ENCODE data around the gene UCHL1. TPM values are rescaled to one million over a fixed set of nuclear protein-coding genes. Genes with fewer than 3 reads are reported as not detected.
"Not testable (repeated sequence)": the region's sequence is repeated elsewhere in the genome, so short reads cannot be mapped to it uniquely, and the experiment has no call there.

UCHL1 gene
- total RNA-seq, 2 experiments from 2014 or later: not detected

GRCh38 chr4:41307638-41308037 is 50.9 kb downstream of the UCHL1 start:
- no peak for DNase-seq
- Mint-ChIP-seq H3K4me3 (no peak overlapping the region), H3K27me3 (peaks cover 2% of the 10 kb centered on the region), H3K9me3 (no peaks in the 10 kb centered on the region), H3K27ac (no peak overlapping the region), H3K36me3 (ENCODE audit: low read depth) (no peaks in the 10 kb centered on the region), H3K4me1 (no peaks in the 10 kb centered on the region)
- ChIA-PET POLR2A (no interaction called here), CTCF (interaction anchor here (1.1 kb wide), 1 partner anchor 10 kb away, joined by 3 read pairs; no protein-coding TSS in a partner anchor)

DNA sequence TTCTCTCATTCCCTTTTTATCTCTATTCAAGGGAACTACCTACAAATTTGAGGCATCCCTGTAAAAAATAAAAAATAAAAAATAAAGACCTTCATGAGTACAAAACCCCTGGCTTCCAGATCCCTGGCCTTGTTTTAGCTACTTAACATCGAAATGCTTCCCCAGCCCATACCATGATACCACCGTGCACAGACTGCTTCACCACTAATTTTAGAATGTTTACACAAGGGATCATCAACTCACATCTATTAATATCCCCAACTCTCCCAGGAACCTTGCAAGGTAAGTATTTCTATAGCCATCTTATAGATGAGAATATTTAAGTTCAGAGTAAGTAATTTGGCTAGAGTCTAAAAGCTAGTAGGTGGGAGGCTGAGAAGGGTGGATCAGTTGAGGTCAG is 51.7 kb downstream of the UCHL1 start:
- Mint-ChIP-seq H3K4me1 (no peaks in the 10 kb centered on the region), H3K9me3 (no peaks in the 10 kb centered on the region), H3K27me3 (peaks cover 2% of the 10 kb centered on the region), H3K4me3 (no peak overlapping the region), H3K36me3 (ENCODE audit: low read depth) (no peaks in the 10 kb centered on the region), H3K27ac (no peak overlapping the region)
- DNase-seq: no peak
- ChIA-PET CTCF (interaction anchor here (1.1 kb wide), 1 partner anchor 9 kb away, joined by 3 read pairs; no protein-coding TSS in a partner anchor), POLR2A (no interaction called here)

DNA sequence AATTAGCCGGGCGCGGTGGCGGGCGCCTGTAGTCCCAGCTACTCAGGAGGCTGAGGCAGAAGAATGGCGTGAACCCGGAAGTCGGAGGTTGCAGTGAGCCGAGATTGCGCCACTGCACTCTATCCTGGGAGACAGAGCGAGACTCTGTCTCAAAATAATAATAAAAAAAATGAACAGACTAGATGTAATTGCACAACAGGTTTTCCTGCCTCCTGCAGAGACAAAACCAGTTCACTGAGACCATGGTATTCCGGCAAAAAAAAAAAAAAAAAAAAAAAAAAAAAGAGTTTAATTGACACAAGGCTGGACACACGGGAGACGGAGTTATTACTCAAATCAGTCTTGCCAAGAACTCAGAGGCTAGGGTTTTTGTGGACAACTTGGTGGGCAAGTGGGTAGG is 58.7 kb downstream of the UCHL1 start:
- not testable (repeated sequence) for H3K4me1 Mint-ChIP-seq, H3K4me3 Mint-ChIP-seq, DNase-seq

GRCh38 chr4:41315862-41316261 is 59.1 kb downstream of the UCHL1 start:
- Mint-ChIP-seq H3K9me3 (no peaks in the 10 kb centered on the region), H3K27ac (no peak overlapping the region), H3K36me3 (ENCODE audit: low read depth) (no peaks in the 10 kb centered on the region), H3K27me3 (no peaks in the 10 kb centered on the region), H3K4me3 (no peak overlapping the region), H3K4me1 (no peaks in the 10 kb centered on the region)
- POLR2A ChIA-PET: no interaction called here
- CTCF ChIA-PET: no interaction called here
- DNase-seq: no peak

More for the DNA sequence above, 58.7 kb downstream of the UCHL1 start:
- POLR2A ChIA-PET; CTCF ChIA-PET; H3K27ac Mint-ChIP-seq; H3K36me3 Mint-ChIP-seq (ENCODE audit: low read depth); H3K27me3 Mint-ChIP-seq; H3K9me3 Mint-ChIP-seq: not testable (repeated sequence)

Other genes with a start within 250 kb of the UCHL1 start
- gene APBB2, start 42.4 kb upstream of the UCHL1 start, total RNA-seq: under 1 TPM; 0.45 to 0.62 TPM

Data from activated CD4-positive, alpha-beta T cell treated with anti-CD3 and anti-CD28 coated beads, Interleukin-2, amount 10 ng/mL, durations not matched to agents 7 days and 5 days (primary cell).